ENCODE data around the gene ZNF205.
A peak's percentile ranks its signal among the peaks of the same experiment; 100 is the strongest.

Gene ZNF205

GRCh38 chr16:3149193-3149530 lies 36.8 kb downstream of the ZNF205 start:
- peak overlapping the region in 8 of 10 experiments; percentile 65 to 81 (median 69); a peak in 10 of 20 replicates for H3K4me3 ChIP-seq
- no peaks in the 10 kb centered on the region for H3K36me3 ChIP-seq
- H3K9ac ChIP-seq, result peak overlapping the region; percentile 73 to 87 (median 82); a peak in 18 of 22 replicates
- H3K4me1 ChIP-seq, result peaks cover 8 to 40% (median 33%) of the 10 kb centered on the region in 10 experiments
- peak overlapping the region; percentile 94 to 100 (median 97) for H3K4me2 ChIP-seq
- H3K27ac ChIP-seq, result peak overlapping the region in 5 of 11 experiments; percentile 73 to 86 (median 82); a peak in 10 of 22 replicates
- peaks cover 0 to 3% (median 0%) of the 10 kb centered on the region in 11 experiments; a peak in 3 of 22 replicates for H3K9me3 ChIP-seq (replicated peaks in 1 of 11)
- H3K27me3 ChIP-seq, result peaks cover 0 to 64% (median 49%) of the 10 kb centered on the region in 11 experiments; a peak in 19 of 22 replicates
- TF ChIP-seq Cebpa-rat (IDR thresholded peaks at IDR 0.05), result no peak
- H4K20me1 ChIP-seq, result peaks cover 0 to 13% (median 0%) of the 10 kb centered on the region in 11 experiments; a peak in 5 of 22 replicates

GRCh38 chr16:3149630-3150345 lies 37.4 kb downstream of the ZNF205 start:
- H3K27ac ChIP-seq, result peak overlapping the region; percentile 73 to 86 (median 76)
- no peaks in the 10 kb centered on the region for H3K36me3 ChIP-seq
- peak overlapping the region; percentile 94 to 100 (median 97) for H3K4me2 ChIP-seq
- peaks cover 0 to 71% (median 56%) of the 10 kb centered on the region in 11 experiments; a peak in 19 of 22 replicates for H3K27me3 ChIP-seq
- peak overlapping the region; percentile 73 to 87 (median 82) for H3K9ac ChIP-seq
- peaks cover 0 to 12% (median 0%) of the 10 kb centered on the region in 11 experiments; a peak in 5 of 22 replicates for H4K20me1 ChIP-seq
- no peak for TF ChIP-seq Cebpa-rat (IDR thresholded peaks at IDR 0.05)
- peaks cover 8 to 33% (median 28%) of the 10 kb centered on the region in 10 experiments for H3K4me1 ChIP-seq
- H3K9me3 ChIP-seq (replicated peaks in 1 of 11), result peaks cover 0 to 9% (median 0%) of the 10 kb centered on the region in 11 experiments; a peak in 4 of 22 replicates
- H3K4me3 ChIP-seq, result peak overlapping the region; percentile 63 to 81 (median 68)

- peaks cover 0 to 79% (median 64%) of the 10 kb centered on the region in 11 experiments; a peak in 20 of 22 replicates for H3K27me3 ChIP-seq
Observed at GRCh38 chr16:3150346-3151218, 38.2 kb downstream of the ZNF205 start.

GRCh38 chr16:3152027-3152276 lies 39.6 kb downstream of the ZNF205 start:
- H3K9me3 ChIP-seq (replicated peaks in 1 of 11), result peaks cover 0 to 20% (median 0%) of the 10 kb centered on the region in 11 experiments; a peak in 7 of 22 replicates
- peaks cover 0 to 12% (median 0%) of the 10 kb centered on the region in 11 experiments; a peak in 5 of 22 replicates for H4K20me1 ChIP-seq
- H3K4me2 ChIP-seq, result peak overlapping the region; percentile 64 to 100 (median 88)
- H3K4me3 ChIP-seq, result peak overlapping the region; percentile 50 to 81 (median 64)
- no peak overlapping the region for H3K27ac ChIP-seq
- H3K4me1 ChIP-seq, result peaks cover 8 to 32% (median 26%) of the 10 kb centered on the region in 10 experiments
- peak overlapping the region in 7 of 11 experiments; percentile 37 to 64 (median 57); a peak in 15 of 22 replicates for H3K9ac ChIP-seq
- TF ChIP-seq Cebpa-rat (IDR thresholded peaks at IDR 0.05), result no peak
- no peaks in the 10 kb centered on the region for H3K36me3 ChIP-seq
- peaks cover 0 to 92% (median 77%) of the 10 kb centered on the region in 11 experiments; a peak in 20 of 22 replicates for H3K27me3 ChIP-seq

More at GRCh38 chr16:3150346-3151218, 38.2 kb downstream of the ZNF205 start:
- H3K4me2 ChIP-seq, result peak overlapping the region; percentile 94 to 100 (median 97)
- H3K9ac ChIP-seq, result peak overlapping the region; percentile 73 to 87 (median 82)
- H3K36me3 ChIP-seq, result no peaks in the 10 kb centered on the region
- peaks cover 0 to 12% (median 0%) of the 10 kb centered on the region in 11 experiments; a peak in 5 of 22 replicates for H4K20me1 ChIP-seq
- no peak for TF ChIP-seq Cebpa-rat (IDR thresholded peaks at IDR 0.05)
- H3K27ac ChIP-seq, result peak overlapping the region; percentile 73 to 86 (median 76)
- peaks cover 0 to 17% (median 0%) of the 10 kb centered on the region in 11 experiments; a peak in 7 of 22 replicates for H3K9me3 ChIP-seq (replicated peaks in 1 of 11)
- peak overlapping the region; percentile 63 to 81 (median 68) for H3K4me3 ChIP-seq
- peaks cover 8 to 32% (median 26%) of the 10 kb centered on the region in 10 experiments for H3K4me1 ChIP-seq

GRCh38 chr16:3152277-3152990 lies 40.0 kb downstream of the ZNF205 start:
- Histone ChIP-seq H4K20me1 (peaks cover 0 to 14% (median 0%) of the 10 kb centered on the region in 11 experiments; a peak in 5 of 22 replicates), H3K4me2 (peak overlapping the region; percentile 64 to 100 (median 88)), H3K9me3 (replicated peaks in 1 of 11) (peaks cover 0 to 20% (median 0%) of the 10 kb centered on the region in 11 experiments; a peak in 7 of 22 replicates), H3K4me1 (peaks cover 8 to 35% (median 28%) of the 10 kb centered on the region in 10 experiments), H3K4me3 (peak overlapping the region; percentile 50 to 81 (median 64)), H3K9ac (peak overlapping the region in 9 of 11 experiments; percentile 32 to 64 (median 57); a peak in 18 of 22 replicates), H3K27ac (no peak overlapping the region), H3K36me3 (no peaks in the 10 kb centered on the region), H3K27me3 (peaks cover 0 to 94% (median 82%) of the 10 kb centered on the region in 11 experiments; a peak in 20 of 22 replicates)
- no peak for TF ChIP-seq Cebpa-rat (IDR thresholded peaks at IDR 0.05)

GRCh38 chr16:3152991-3153368 lies 40.6 kb downstream of the ZNF205 start:
- H3K36me3 ChIP-seq, result no peaks in the 10 kb centered on the region
- H3K4me2 ChIP-seq, result peak overlapping the region; percentile 64 to 100 (median 88); a peak in 17 of 22 replicates
- peaks cover 8 to 41% (median 33%) of the 10 kb centered on the region in 10 experiments for H3K4me1 ChIP-seq
- H3K4me3 ChIP-seq, result peak overlapping the region in 8 of 10 experiments; percentile 56 to 81 (median 66); a peak in 11 of 20 replicates
- no peak overlapping the region; a peak in 1 of 22 replicates for H3K9ac ChIP-seq
- H4K20me1 ChIP-seq, result peaks cover 0 to 19% (median 0%) of the 10 kb centered on the region in 11 experiments; a peak in 6 of 22 replicates
- no peak overlapping the region for H3K27ac ChIP-seq
- peaks cover 0 to 94% (median 88%) of the 10 kb centered on the region in 11 experiments; a peak in 21 of 22 replicates for H3K27me3 ChIP-seq
- no peak for TF ChIP-seq Cebpa-rat (IDR thresholded peaks at IDR 0.05)
- H3K9me3 ChIP-seq (replicated peaks in 1 of 11), result peaks cover 0 to 20% (median 0%) of the 10 kb centered on the region in 11 experiments; a peak in 7 of 22 replicates

GRCh38 chr16:3155181-3155580 lies 42.8 kb downstream of the ZNF205 start:
- H3K4me3 ChIP-seq, result no peak overlapping the region
- no peak overlapping the region for H3K4me2 ChIP-seq
- no peak overlapping the region for H3K9ac ChIP-seq
- peaks cover 0 to 22% (median 3%) of the 10 kb centered on the region in 11 experiments; a peak in 6 of 22 replicates for H4K20me1 ChIP-seq
- peaks cover 0 to 97% (median 96%) of the 10 kb centered on the region in 11 experiments; a peak in 20 of 22 replicates for H3K27me3 ChIP-seq
- no peak overlapping the region for H3K27ac ChIP-seq
- H3K9me3 ChIP-seq (replicated peaks in 1 of 11), result peaks cover 0 to 20% (median 0%) of the 10 kb centered on the region in 11 experiments; a peak in 7 of 22 replicates
- peaks cover 11 to 45% (median 37%) of the 10 kb centered on the region in 10 experiments for H3K4me1 ChIP-seq
- TF ChIP-seq Cebpa-rat (IDR thresholded peaks at IDR 0.05), result no peak
- no peaks in the 10 kb centered on the region for H3K36me3 ChIP-seq
